PC-3 (cell line): ENCODE data around the gene CUEDC1.

Source experiments
- EZH2 ChIP-seq: fragments of 300-600 bp; sonication (generic); IDR thresholded peaks from one replicate; pipeline ENCODE4 v1.6.1; 2017; ENCODE audit warnings: antibody characterized with exemption, mild to moderate bottlenecking, low read length; ENCODE audit not compliant: unreplicated experiment
- EZH2phosphoT487 ChIP-seq: fragments of 300-600 bp; sonication (generic); IDR thresholded peaks from 2 replicates; pipeline ENCODE4 v1.6.1; 2018; ENCODE audit warnings: mild to moderate bottlenecking, antibody characterized with exemption, low read length, borderline replicate concordance
- TF ChIP-seq, protein P1 (sequence below): fragments of 300-600 bp; sonication (generic); conservative IDR thresholded peaks from 2 replicates; pipeline ENCODE4 v1.5.1; 2017; ENCODE audit warnings: antibody characterized with exemption, low read depth, mild to moderate bottlenecking, low read length

DNA sequence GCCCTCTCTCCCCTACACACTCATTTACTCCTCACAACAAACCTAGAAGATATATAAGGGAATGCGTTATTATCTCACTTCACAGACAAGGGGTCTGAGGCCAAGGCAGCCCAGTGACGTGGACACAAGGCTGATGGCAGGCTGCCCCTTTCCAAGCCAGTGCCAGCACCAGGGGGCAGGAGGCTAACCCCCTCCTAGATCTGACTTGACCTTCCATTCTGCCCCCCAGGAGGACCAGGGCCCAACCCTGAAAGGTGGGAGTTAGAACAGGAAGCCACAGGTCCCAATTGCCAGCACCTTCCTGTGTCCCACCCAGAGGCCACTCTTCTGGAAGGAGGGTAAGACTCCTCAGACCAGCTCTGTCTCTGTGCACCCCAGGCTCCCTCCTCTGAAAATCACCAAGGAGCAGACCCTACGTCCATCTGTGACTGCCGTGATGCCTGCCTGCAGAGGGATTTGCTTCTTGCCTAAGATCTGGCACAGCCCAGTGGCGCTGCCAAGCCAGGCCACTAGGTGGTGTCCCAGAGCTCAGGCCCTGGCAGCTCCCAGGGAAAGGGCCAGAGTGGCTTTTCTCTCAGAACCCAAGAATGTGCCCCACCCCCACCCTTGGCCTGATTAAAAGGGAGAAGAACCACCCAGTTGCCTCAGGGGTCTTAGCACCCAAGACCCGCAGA is 62.9 kb downstream of the CUEDC1 start:
- TF ChIP-seq EZH2phosphoT487 = no peak
- TF ChIP-seq, protein P1, sequence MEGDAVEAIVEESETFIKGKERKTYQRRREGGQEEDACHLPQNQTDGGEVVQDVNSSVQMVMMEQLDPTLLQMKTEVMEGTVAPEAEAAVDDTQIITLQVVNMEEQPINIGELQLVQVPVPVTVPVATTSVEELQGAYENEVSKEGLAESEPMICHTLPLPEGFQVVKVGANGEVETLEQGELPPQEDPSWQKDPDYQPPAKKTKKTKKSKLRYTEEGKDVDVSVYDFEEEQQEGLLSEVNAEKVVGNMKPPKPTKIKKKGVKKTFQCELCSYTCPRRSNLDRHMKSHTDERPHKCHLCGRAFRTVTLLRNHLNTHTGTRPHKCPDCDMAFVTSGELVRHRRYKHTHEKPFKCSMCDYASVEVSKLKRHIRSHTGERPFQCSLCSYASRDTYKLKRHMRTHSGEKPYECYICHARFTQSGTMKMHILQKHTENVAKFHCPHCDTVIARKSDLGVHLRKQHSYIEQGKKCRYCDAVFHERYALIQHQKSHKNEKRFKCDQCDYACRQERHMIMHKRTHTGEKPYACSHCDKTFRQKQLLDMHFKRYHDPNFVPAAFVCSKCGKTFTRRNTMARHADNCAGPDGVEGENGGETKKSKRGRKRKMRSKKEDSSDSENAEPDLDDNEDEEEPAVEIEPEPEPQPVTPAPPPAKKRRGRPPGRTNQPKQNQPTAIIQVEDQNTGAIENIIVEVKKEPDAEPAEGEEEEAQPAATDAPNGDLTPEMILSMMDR = peak; percentile 99
- no peak for TF ChIP-seq EZH2
